K562 (cell line): Measurements from ENCODE around the gene BNIP3. TPM values are rescaled to one million over a fixed set of nuclear protein-coding genes. Genes with fewer than 3 reads are reported as not detected.
"Not testable (repeated sequence)": the region's sequence is repeated elsewhere in the genome, so short reads cannot be mapped to it uniquely, and the experiment has no call there.

Experiments
- ATAC-seq: fragments of 200-7000 bp; cut with Tn5 transposase; 3 replicates; pipeline ENCODE4 v1.9.1; 2020; ENCODE audit warnings: moderate library complexity
- BruUV-seq: library from RNA; stranded (reverse); fragments of 400-500 nt; replicated peaks from 2 replicates; lab custom pipeline; 2021; lab: Mats Ljungman, UMichigan
- CTCF ChIA-PET: fragments of 300-600 bp; formaldehyde crosslinking; extraction: SDS; loops from one replicate; lab custom pipeline; 2021; ENCODE audit warnings: low intra/inter-chr PET ratio; lab: Yijun Ruan, JAX
- POLR2A ChIA-PET: fragments of 300-600, 350-650 bp; sonication (Branson Sonifier 250); formaldehyde crosslinking; extraction: SDS; loops from one replicate; lab custom pipeline; 2021; ENCODE audit warnings: antibody characterized with exemption, inconsistent platforms; lab: Yijun Ruan, JAX
- DNase-seq, 4 experiments: peaks; one replicate each; pipeline versions ENCODE4 v3.0.0 to v3.0.0-alpha.2; 2011 to 2018; ENCODE audit warnings: low spot score in 3 of 4, mixed read lengths in 3 of 4; ENCODE audit errors: extremely low read depth in 1 of 4
- FAIRE-seq: peaks from 2 replicates; lab custom pipeline; 2011; peaks lifted over from hg19 to GRCh38; lab: Jason Lieb, UNC
- H2AFZ ChIP-seq: 2 replicates; pipeline ENCODE4 v1.6.0; 2011; ENCODE audit warnings: low read depth, low read length, control low read depth, inconsistent platforms
- H3K27ac ChIP-seq: fragments of 200-600 bp; 3 replicates; pipeline ENCODE4 v1.8.0; 2011; ENCODE audit warnings: low read depth, mild to moderate bottlenecking, control low read depth, inconsistent platforms, low read length, moderate library complexity, mixed read lengths; ENCODE audit errors: extremely low read depth
- H3K27me3 ChIP-seq, 2 experiments: fragments of 300-600 bp in 1 of 2; 2 replicates in 1 of 2; 3 replicates in 1 of 2; pipeline versions ENCODE4 v1.6.0 to v1.8.0; 2011; ENCODE audit warnings: inconsistent platforms in 2 of 2, low read length in 2 of 2, mild to moderate bottlenecking in 1 of 2, mixed read lengths in 1 of 2, moderate library complexity in 1 of 2; ENCODE audit not compliant: control insufficient read depth in 2 of 2, insufficient read depth in 2 of 2
- H3K36me3 ChIP-seq: fragments of 300-600 bp; 3 replicates; pipeline ENCODE4 v1.8.0; 2011; ENCODE audit warnings: mild to moderate bottlenecking, low read length, inconsistent platforms; ENCODE audit not compliant: control insufficient read depth, insufficient read depth
- H3K4me1 ChIP-seq, 2 experiments: fragments of 200-600 bp in 1 of 2; replicated peaks in 1 of 2; 2 replicates in 1 of 2; 3 replicates in 1 of 2; pipeline versions ENCODE4 v1.5.1 to v1.8.0; 2011; ENCODE audit warnings: inconsistent platforms in 2 of 2, low read length in 2 of 2, mild to moderate bottlenecking in 1 of 2, mixed read lengths in 1 of 2, moderate library complexity in 1 of 2; ENCODE audit not compliant: control insufficient read depth in 2 of 2, insufficient read depth in 2 of 2
- H3K4me2 ChIP-seq: 2 replicates; pipeline ENCODE4 v1.6.1; 2011; ENCODE audit warnings: low read length, control low read depth, inconsistent platforms, mixed read lengths; ENCODE audit not compliant: insufficient read depth
- H3K4me3 ChIP-seq: fragments of 200-600 bp; sonication (generic), shearing (Covaris generic); 2 replicates; pipeline ENCODE4 v1.5.1; 2016; ENCODE audit warnings: control low read depth, inconsistent platforms
- H3K79me2 ChIP-seq: fragments of 200-600 bp; 3 replicates; pipeline ENCODE4 v1.8.0; 2011; ENCODE audit warnings: low read length, inconsistent platforms; ENCODE audit not compliant: control insufficient read depth, insufficient read depth
- H3K9ac ChIP-seq, 2 experiments: 2 replicates each; pipeline versions ENCODE4 v1.6.0 to v1.6.1; 2011; ENCODE audit warnings: low read depth in 2 of 2, low read length in 2 of 2, control low read depth in 1 of 2, inconsistent platforms in 1 of 2, mild to moderate bottlenecking in 1 of 2, mixed read lengths in 1 of 2; ENCODE audit not compliant: insufficient read depth in 1 of 2
- H3K9me1 ChIP-seq: one replicate; pipeline ENCODE4 v1.6.0; 2011; ENCODE audit warnings: inconsistent platforms, mild to moderate bottlenecking, low read length, moderate library complexity; ENCODE audit not compliant: control insufficient read depth, insufficient read depth
- H3K9me3 ChIP-seq: replicated peaks from 2 replicates; pipeline ENCODE4 v1.5.1; 2011; ENCODE audit warnings: low read depth, low read length, inconsistent platforms; ENCODE audit not compliant: control insufficient read depth, insufficient read depth
- H4K20me1 ChIP-seq: replicated peaks from 2 replicates; pipeline ENCODE4 v1.6.1; 2011; ENCODE audit warnings: low read length, inconsistent platforms, mixed read lengths; ENCODE audit not compliant: control insufficient read depth, insufficient read depth
- NCOR1 ChIP-seq: fragments of 450-650 bp; IDR thresholded peaks from 2 replicates; pipeline ENCODE4 v1.6.1; 2016; ENCODE audit warnings: mild to moderate bottlenecking, moderate library complexity
- THAP12 ChIP-seq: fragments of 250-450 bp; sonication (Bioruptor Pico); IDR thresholded peaks from 2 replicates; pipeline ENCODE4 v1.9.0; 2021; ENCODE audit warnings: mild to moderate bottlenecking, inconsistent platforms
- WGBS: fragments of 100-300 bp; shearing (Covaris generic); methylation state at CpG from one replicate; pipeline ENCODE4 v1.1.6; 2016; ENCODE audit warnings: low coverage, mixed read lengths; ENCODE audit not compliant: insufficient coverage; ENCODE audit errors: missing lambda C conversion rate; 5-methylcytosine and 5-hydroxymethylcytosine counted together
- in situ Hi-C: fragments of 300-500 bp; cut with MboI; formaldehyde crosslinking; loops from 4 replicates; pipeline ENCODE4 v1.15.0; 2018; ENCODE audit warnings: inconsistent platforms, mixed read lengths
- intact Hi-C: fragments of 100-400 bp; cut with micrococcal nuclease; formaldehyde crosslinking; loops from 2 replicates; pipeline ENCODE4 v1.14.2; 2022
- polyA plus RNA-seq, 8 experiments: library from polyadenylated mRNA; depleted of rRNA in 4 of 8; stranded (reverse) in 5 of 8; unstranded in 3 of 8; fragments of >200 nt; fragmentation: Nextera tagmentation in 2 of 8; fragmentation: Illumina TruSeq in 1 of 8; extraction: Ambion mirVana in 2 of 8; extraction: Trizol in 1 of 8; gene quantifications; 2 replicates each; pipeline versions ENCODE4 v1.2.1 to v1.2.3, GENCODE V29; 2011 to 2014; ENCODE audit warnings: inconsistent platforms in 1 of 8, missing spikeins in 1 of 8
- total RNA-seq, 7 experiments: library from RNA; depleted of rRNA in 6 of 7; stranded (reverse); fragments of >200 nt in 6 of 7; fragmentation: Illumina TruSeq in 2 of 7; extraction: Trizol in 2 of 7; gene quantifications; 2 replicates each; pipeline versions ENCODE4 v1.2.1 to v1.2.3, GENCODE V29; 2011 to 2021; ENCODE audit warnings: low replicate concordance in 1 of 7

The BNIP3 gene
- total and polyA plus RNA-seq, 9 of the 15 experiments (the other 6 are each of a cell fraction or from before 2014, with no cell fraction given), result 9.2 to 119 (median 42.2) TPM

DNA sequence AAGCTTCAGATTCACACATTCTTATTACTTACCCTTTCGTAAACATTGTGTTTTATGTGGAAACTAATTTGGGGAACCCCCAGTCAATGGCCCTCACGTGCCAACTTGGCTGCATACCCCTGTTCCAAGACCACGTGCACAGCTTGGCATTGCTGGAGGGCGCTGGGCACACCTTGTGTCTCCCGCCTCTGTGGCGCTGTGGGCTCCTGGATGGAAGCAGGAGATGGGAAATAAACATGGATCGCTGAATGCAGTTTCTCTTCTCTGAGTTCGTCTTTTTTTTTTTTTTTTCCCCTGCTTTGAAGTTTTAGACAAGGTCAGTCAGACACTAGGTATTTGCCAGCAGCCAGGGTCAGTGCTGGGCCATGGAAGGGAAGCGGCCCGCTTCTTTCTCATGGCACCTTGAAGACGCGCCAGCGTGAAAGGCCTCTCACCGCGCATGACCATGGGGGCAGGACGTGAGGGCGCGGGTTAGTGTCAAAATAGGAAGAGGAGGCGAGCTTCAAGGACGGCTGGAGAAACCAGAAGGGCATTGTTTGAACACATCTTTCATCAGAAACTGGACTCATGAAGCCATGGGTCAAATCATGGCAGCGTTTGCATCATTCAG lies 27.3 kb downstream of the BNIP3 start:
- no peaks in the 10 kb centered on the region for H3K9me1 ChIP-seq
- no peaks in the 10 kb centered on the region for H4K20me1 ChIP-seq
- no peak overlapping the region for H2AFZ ChIP-seq
- H3K4me1 ChIP-seq, result no peaks in the 10 kb centered on the region
- no peak overlapping the region for H3K4me3 ChIP-seq
- over 99% methylated on average over 8 of the region's 21 CpGs for WGBS
- TF ChIP-seq NCOR1 (no peak), THAP12 (no peak)
- TF ChIP-seq, all 486 proteins: peak for 0
- Histone ChIP-seq H3K27ac (no peak overlapping the region), H3K9me3 (no peaks in the 10 kb centered on the region), H3K36me3 (peaks cover 51% of the 10 kb centered on the region; the same call in 2 of the 3 replicates), H3K4me2 (no peak overlapping the region), H3K79me2 (no peaks in the 10 kb centered on the region), H3K27me3 (no peaks in the 10 kb centered on the region), H3K9ac (no peak overlapping the region)
- CTCF ChIA-PET, result no interaction called here
- intact Hi-C loops (no loop called here), in situ Hi-C loops (no loop called here)
- ATAC-seq (no peak), DNase-seq (no peak), FAIRE-seq (no peak)
- no TSS peak for BruUV-seq
- POLR2A ChIA-PET, result no interaction called here

DNA sequence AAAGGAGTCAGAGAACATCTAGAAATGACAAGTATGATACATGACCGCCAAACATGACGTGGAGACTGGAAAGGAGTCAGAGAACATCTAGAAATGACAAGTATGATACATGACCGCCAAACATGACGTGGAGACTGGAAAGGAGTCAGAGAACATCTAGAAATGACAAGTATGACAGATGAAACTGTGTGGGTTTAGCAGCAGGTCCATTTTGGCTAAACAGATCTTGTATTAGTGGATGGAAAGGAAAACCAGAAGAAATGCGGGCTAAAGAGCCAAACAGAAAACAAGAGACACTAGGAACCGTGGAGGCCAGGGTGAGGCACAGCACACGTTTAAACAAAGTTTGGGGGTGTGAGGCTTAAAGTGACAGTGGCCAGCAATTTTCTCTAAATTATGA lies 31.8 kb downstream of the BNIP3 start:
- H3K9me3 ChIP-seq, H3K9ac ChIP-seq, H3K9me1 ChIP-seq, POLR2A ChIA-PET, H3K4me3 ChIP-seq, CTCF ChIA-PET, H3K79me2 ChIP-seq, FAIRE-seq, H2AFZ ChIP-seq, H4K20me1 ChIP-seq, H3K4me1 ChIP-seq, in situ Hi-C loops, DNase-seq, H3K27ac ChIP-seq, intact Hi-C loops, ATAC-seq, H3K4me2 ChIP-seq, BruUV-seq, H3K27me3 ChIP-seq: not testable (repeated sequence)
- WGBS, result 89% methylated on average over 3 of the region's 7 CpGs
- H3K36me3 ChIP-seq, result peaks cover 75% of the 10 kb centered on the region; the same call in 2 of the 3 replicates
